GM10266 (cell line): ENCODE data around the gene CDYL2.

ENCODE experiments used
- DNase-seq: peaks from one replicate; pipeline ENCODE4 v3.0.0; 2012; ENCODE audit errors: extremely low spot score
- CTCF ChIP-seq: IDR thresholded peaks from 2 replicates; pipeline ENCODE4 v1.5.1; 2012; ENCODE audit warnings: mild to moderate bottlenecking, low read depth; ENCODE audit not compliant: control insufficient read depth, insufficient read depth; ENCODE audit errors: missing control alignments

The CDYL2 gene

GRCh38 chr16:80689487-80689886, 114.9 kb downstream of the CDYL2 start:
- no peak for DNase-seq
- no peak for TF ChIP-seq CTCF

GRCh38 chr16:80687606-80688005, 116.8 kb downstream of the CDYL2 start:
- TF ChIP-seq CTCF: no peak
- DNase-seq: no peak

- no peak for TF ChIP-seq CTCF
- no peak for DNase-seq
Measured at GRCh38 chr16:80684906-80685305, 119.5 kb downstream of the CDYL2 start.

- no peak for TF ChIP-seq CTCF
- DNase-seq: no peak
Measured at GRCh38 chr16:80684136-80684765, 120.1 kb downstream of the CDYL2 start.

- TF ChIP-seq CTCF: no peak
Measured at GRCh38 chr16:80683646-80684045, 120.8 kb downstream of the CDYL2 start.

GRCh38 chr16:80682421-80683070, 121.9 kb downstream of the CDYL2 start:
- no peak for TF ChIP-seq CTCF
- DNase-seq: no peak

More at GRCh38 chr16:80683646-80684045, 120.8 kb downstream of the CDYL2 start:
- no peak for DNase-seq

GRCh38 chr16:80681436-80681835, 123.0 kb downstream of the CDYL2 start:
- no peak for TF ChIP-seq CTCF
- no peak for DNase-seq
